Measurements from ENCODE around the gene CARMIL3. TPM values are rescaled to one million over a fixed set of nuclear protein-coding genes. Genes with fewer than 3 reads are reported as not detected.

The CARMIL3 gene
- total RNA-seq, 1 donor from 2014 or later: 0.96 TPM

GRCh38 chr14:24082411-24083080 is 30.7 kb downstream of the CARMIL3 start:
- intact Hi-C loops (cut with DNase I): no loop called here
- Histone ChIP-seq H3K9me3 (no peaks in the 10 kb centered on the region), H3K27ac (no peak overlapping the region), H3K27me3 (no peaks in the 10 kb centered on the region), H3K4me3 (no peak overlapping the region), H3K4me1 (peaks cover 10% of the 10 kb centered on the region), H3K36me3 (no peaks in the 10 kb centered on the region)
- no peak for TF ChIP-seq CTCF (IDR thresholded peaks at IDR 0.05)
- DNase-seq (no peak), ATAC-seq (no peak)

- no peak overlapping the region for H3K27ac ChIP-seq
- no peak for TF ChIP-seq CTCF (IDR thresholded peaks at IDR 0.05)
- DNase-seq (no peak), ATAC-seq (no peak)
- no peaks in the 10 kb centered on the region for H3K36me3 ChIP-seq
- no peak overlapping the region for H3K4me3 ChIP-seq
- no peaks in the 10 kb centered on the region for H3K9me3 ChIP-seq
- peaks cover 10% of the 10 kb centered on the region for H3K4me1 ChIP-seq
- no peaks in the 10 kb centered on the region for H3K27me3 ChIP-seq
- intact Hi-C loops (cut with DNase I): no loop called here
Measured at GRCh38 chr14:24083462-24083861, 31.7 kb downstream of the CARMIL3 start.

GRCh38 chr14:24084440-24084839 is 32.6 kb downstream of the CARMIL3 start:
- H3K4me3 ChIP-seq: no peak overlapping the region
- intact Hi-C loops (cut with DNase I): no loop called here
- H3K9me3 ChIP-seq: no peaks in the 10 kb centered on the region
- H3K27ac ChIP-seq: no peak overlapping the region
- no peaks in the 10 kb centered on the region for H3K27me3 ChIP-seq
- TF ChIP-seq CTCF (IDR thresholded peaks at IDR 0.05): no peak
- DNase-seq (no peak), ATAC-seq (no peak)
- H3K36me3 ChIP-seq: no peaks in the 10 kb centered on the region
- peaks cover 10% of the 10 kb centered on the region for H3K4me1 ChIP-seq

- H3K27ac ChIP-seq: no peak overlapping the region
- H3K4me3 ChIP-seq: no peak overlapping the region
- DNase-seq (no peak), ATAC-seq (no peak)
- H3K9me3 ChIP-seq: no peaks in the 10 kb centered on the region
- H3K36me3 ChIP-seq: no peaks in the 10 kb centered on the region
- intact Hi-C loops (cut with DNase I): no loop called here
- no peaks in the 10 kb centered on the region for H3K27me3 ChIP-seq
- H3K4me1 ChIP-seq: peaks cover 10% of the 10 kb centered on the region
- TF ChIP-seq CTCF (IDR thresholded peaks at IDR 0.05): no peak
Measured at GRCh38 chr14:24085215-24085614, 33.4 kb downstream of the CARMIL3 start.

- H3K27me3 ChIP-seq: no peaks in the 10 kb centered on the region
- no peak overlapping the region for H3K4me3 ChIP-seq
- no peak for DNase-seq
- H3K9me3 ChIP-seq: no peaks in the 10 kb centered on the region
- peaks cover 5% of the 10 kb centered on the region for H3K4me1 ChIP-seq
- ATAC-seq: no peak
- H3K36me3 ChIP-seq: no peaks in the 10 kb centered on the region
- H3K27ac ChIP-seq: no peak overlapping the region
- intact Hi-C loops (cut with DNase I): no loop called here
- no peak for TF ChIP-seq CTCF (IDR thresholded peaks at IDR 0.05)
Measured at GRCh38 chr14:24086193-24086955, 34.6 kb downstream of the CARMIL3 start.

Measured in upper lobe of right lung (tissue), 1 donor.